NCI-H345 (cell line): Measurements from ENCODE around the gene FAM229B.
"Not testable (repeated sequence)": the region's sequence is repeated elsewhere in the genome, so short reads cannot be mapped to it uniquely, and the experiment has no call there.

Experiments
- DNase-seq: peaks from one replicate; lab custom pipeline; 2025; lab: John Stamatoyannopoulos, UW

FAM229B gene

GRCh38 chr6:112087136-112087911, at the start of gene FAM229B, which contains the start of gene TUBE1:
Gene FAM229B (plus strand): TSS chr6:112087591. CDS start chr6:112099284, 11,693 bp downstream.
Gene TUBE1 (minus strand): TSS chr6:112087482. CDS start chr6:112087434, 48 bp downstream.
- peak; percentile 97 for DNase-seq

GRCh38 chr6:112037783-112038216, 49.6 kb upstream of the FAM229B start:
- DNase-seq, result no peak

- no peak for DNase-seq
These were observed 49.1 kb upstream of the FAM229B start for GRCh38 chr6:112038268-112038667.

GRCh38 chr6:112038756-112039430, 48.5 kb upstream of the FAM229B start:
- DNase-seq, result no peak

GRCh38 chr6:112039431-112039770, 48.0 kb upstream of the FAM229B start:
- DNase-seq, result no peak

GRCh38 chr6:112040956-112041355, 46.4 kb upstream of the FAM229B start:
- DNase-seq, result no peak

- DNase-seq, result no peak
These were observed 45.9 kb upstream of the FAM229B start for GRCh38 chr6:112041535-112041934.

- peak; percentile 95 for DNase-seq
These were observed 44.1 kb upstream of the FAM229B start for GRCh38 chr6:112043032-112044007.

- no peak for DNase-seq
These were observed 43.2 kb upstream of the FAM229B start for GRCh38 chr6:112044196-112044595.

GRCh38 chr6:112044856-112045255, 42.5 kb upstream of the FAM229B start:
- no peak for DNase-seq

- DNase-seq, result not testable (repeated sequence)
These were observed 39.9 kb upstream of the FAM229B start for GRCh38 chr6:112047523-112047922.

- DNase-seq, result no peak
These were observed 38.2 kb upstream of the FAM229B start for GRCh38 chr6:112049026-112049799.

GRCh38 chr6:112049996-112050395, 37.4 kb upstream of the FAM229B start:
- DNase-seq, result no peak

- DNase-seq, result no peak
These were observed 37.0 kb upstream of the FAM229B start for GRCh38 chr6:112050429-112050828.

GRCh38 chr6:112051251-112051740, 36.1 kb upstream of the FAM229B start:
- DNase-seq, result not testable (repeated sequence)

- DNase-seq, result no peak
These were observed 33.4 kb upstream of the FAM229B start, which contains the start of gene CCN6 for GRCh38 chr6:112054001-112054400. Gene CCN6 (plus strand): TSS chr6:112054104. CDS start chr6:112054358, 254 bp downstream.

- no peak for DNase-seq
These were observed 32.7 kb upstream of the FAM229B start for GRCh38 chr6:112054555-112055190.

GRCh38 chr6:112058243-112059032, 29.0 kb upstream of the FAM229B start:
- DNase-seq, result no peak

- DNase-seq, result no peak
These were observed 25.8 kb upstream of the FAM229B start for GRCh38 chr6:112061605-112062004.

GRCh38 chr6:112062966-112063365, 24.4 kb upstream of the FAM229B start:
- no peak for DNase-seq
